Spleen (tissue), 11 donors: ENCODE data around the gene ILDR1. TPM values are rescaled to one million over a fixed set of nuclear protein-coding genes. Genes with fewer than 3 reads are reported as not detected.

Source experiments
- DNase-seq: peaks from one replicate; pipeline ENCODE4 v3.0.0-alpha.2; 2020
- H3K27ac ChIP-seq, 8 donors: fragments of 200-600 bp; sonication (generic) in 7 of 8; 1 replicate in 4 of 8; 2 replicates in 4 of 8; pipeline versions ENCODE4 v1.5.0 to v1.8.0; 2016 to 2021; ENCODE audit warnings: inconsistent platforms in 4 of 8, mild to moderate bottlenecking in 4 of 8, moderate library complexity in 1 of 8
- H3K27me3 ChIP-seq, 7 donors: fragments of 200-600 bp; sonication (generic) in 6 of 7; replicated peaks in 1 of 7; 1 replicate in 4 of 7; 2 replicates in 3 of 7; pipeline versions ENCODE4 v1.5.0 to v1.8.0; 2016 to 2021; ENCODE audit warnings: inconsistent platforms in 3 of 7, mild to moderate bottlenecking in 1 of 7
- H3K36me3 ChIP-seq, 6 donors: fragments of 200-600 bp; sonication (generic) in 5 of 6; 1 replicate in 4 of 6; 2 replicates in 2 of 6; pipeline versions ENCODE4 v1.5.0 to v1.8.0; 2016 to 2021; ENCODE audit warnings: inconsistent platforms in 2 of 6
- H3K4me1 ChIP-seq, 6 donors: fragments of 200-600 bp; sonication (generic) in 5 of 6; 1 replicate in 3 of 6; 2 replicates in 3 of 6; pipeline versions ENCODE4 v1.5.0 to v1.8.0; 2016 to 2021; ENCODE audit warnings: inconsistent platforms in 3 of 6
- H3K4me3 ChIP-seq, 8 donors: fragments of 200-600 bp; sonication (generic) in 7 of 8; 1 replicate in 4 of 8; 2 replicates in 4 of 8; pipeline versions ENCODE4 v1.5.0 to v1.8.0; 2016 to 2021; ENCODE audit warnings: inconsistent platforms in 4 of 8, mild to moderate bottlenecking in 4 of 8, moderate library complexity in 2 of 8
- H3K9me3 ChIP-seq, 8 donors: fragments of 200-600 bp; sonication (generic) in 7 of 8; 1 replicate in 4 of 8; 2 replicates in 4 of 8; pipeline versions ENCODE4 v1.5.0 to v1.8.0; 2016 to 2021; ENCODE audit warnings: inconsistent platforms in 4 of 8
- CTCF ChIP-seq, 11 experiments: fragments of 200-600 bp in 7 of 11; fragments of 450-650 bp in 4 of 11; sonication (generic) in 4 of 11; IDR thresholded peaks in 8 of 11; conservative IDR thresholded peaks in 3 of 11; 1 replicate in 7 of 11; 2 replicates in 4 of 11; pipeline versions ENCODE4 v1.4.0 to v1.8.0; 2016 to 2021; ENCODE audit warnings: antibody characterized with exemption in 11 of 11, inconsistent platforms in 4 of 11, mild to moderate bottlenecking in 1 of 11
- POLR2A ChIP-seq, 3 donors: fragments of 450-650 bp; IDR thresholded peaks; one replicate each; pipeline ENCODE4 v1.5.1; 2017; ENCODE audit warnings: antibody characterized with exemption in 3 of 3, mild to moderate bottlenecking in 1 of 3
- POLR2AphosphoS5 ChIP-seq, 3 donors: sonication (generic); formaldehyde crosslinking; IDR thresholded peaks; one replicate each; pipeline ENCODE4 v1.5.1; 2017; ENCODE audit warnings: antibody characterized with exemption in 3 of 3
- WGBS, 5 donors: extraction: QIAGEN DNeasy Blood & Tissue Kit in 3 of 5; methylation state at CpG; one replicate each; pipeline versions ENCODE4 v1.1.5 to v1.1.7; 2013 to 2018; 5-methylcytosine and 5-hydroxymethylcytosine counted together
- intact Hi-C: fragments of 100-400 bp; cut with DNase I; formaldehyde crosslinking; loops from one replicate; pipeline ENCODE4 v1.15.0; 2023; ENCODE audit warnings: low total_unique reads
- polyA plus RNA-seq, 3 donors: library from polyadenylated mRNA; stranded (reverse); fragments of 200-250 nt; gene quantifications; one replicate each; pipeline ENCODE4 v1.2.1, GENCODE V29; 2013
- total RNA-seq, 7 donors: library from RNA; depleted of rRNA in 3 of 7; stranded (reverse); fragments of >200 nt in 3 of 7; fragmentation: NEBNext Ultra II Directional in 4 of 7; extraction: Animal tissue kit (Norgen Biotek cat#: 25700) in 4 of 7; gene quantifications; one replicate each; pipeline versions ENCODE4 v1.1.0 to v1.2.1, GENCODE V29; 2016 to 2021
- donor health status: healthy with polysubstance abuse.
- donor health status: DM: no; HTN: no; CAD: no; lungs with moderate emphysema.
- donor health status: DM: no; HTN: no; CAD: no.
- donor health status: Bipolar disorder and iron deficiency.
- donor health status: healthy.
- donor health status: DM: no; HTN: no; CAD: no.
- donor health status: DM: yes; HTN: yes; CAD: no.

ILDR1 gene
- total and polyA plus RNA-seq, 10 donors, result 0.26 to 3.1 (median 0.95) TPM

- TF ChIP-seq CTCF (IDR thresholded peaks at IDR 0.05 in 8 of 11, conservative IDR thresholded peaks at IDR 0.05 in 3 of 11), result no peak
- no peak for TF ChIP-seq POLR2AphosphoS5 (IDR thresholded peaks at IDR 0.05)
- no peak for TF ChIP-seq POLR2A (IDR thresholded peaks at IDR 0.05)
- no peaks in the 10 kb centered on the region for H3K27me3 ChIP-seq
- intact Hi-C loops, result no loop called here
- peaks cover 0 to 36% (median 28%) of the 10 kb centered on the region in 8 donors for H3K9me3 ChIP-seq
- peaks cover 0 to 12% (median 0%) of the 10 kb centered on the region in 6 donors for H3K36me3 ChIP-seq
- no peaks in the 10 kb centered on the region for H3K4me1 ChIP-seq
- 34 to 68% (median 56%) methylated on average over 1 of the region's 1 CpG for WGBS, 5 donors
- no peak for DNase-seq
- H3K27ac ChIP-seq, result no peak overlapping the region
- H3K4me3 ChIP-seq, result no peak overlapping the region
Measured at GRCh38 chr3:122033023-122033422, 11.0 kb upstream of the ILDR1 start.

- TF ChIP-seq POLR2A (IDR thresholded peaks at IDR 0.05) (no peak), POLR2AphosphoS5 (IDR thresholded peaks at IDR 0.05) (no peak), CTCF (IDR thresholded peaks at IDR 0.05 in 8 of 11, conservative IDR thresholded peaks at IDR 0.05 in 3 of 11) (no peak)
- H3K27ac ChIP-seq, result no peak overlapping the region
- DNase-seq, result no peak
- no peaks in the 10 kb centered on the region for H3K4me1 ChIP-seq
- H3K9me3 ChIP-seq, result peaks cover 0 to 31% (median 23%) of the 10 kb centered on the region in 8 donors
- intact Hi-C loops, result no loop called here
- 76 to 94% (median 86%) methylated on average over 1 of the region's 1 CpG for WGBS, 5 donors
- no peaks in the 10 kb centered on the region for H3K27me3 ChIP-seq
- peaks cover 0 to 8% (median 0%) of the 10 kb centered on the region in 6 donors for H3K36me3 ChIP-seq
- no peak overlapping the region for H3K4me3 ChIP-seq
Measured at GRCh38 chr3:122032531-122032930, 10.5 kb upstream of the ILDR1 start.

GRCh38 chr3:122031123-122031468 is 9.0 kb upstream of the ILDR1 start:
- H3K9me3 ChIP-seq, result peaks cover 0 to 17% (median 9%) of the 10 kb centered on the region in 8 donors
- no peak overlapping the region for H3K4me3 ChIP-seq
- no peaks in the 10 kb centered on the region for H3K4me1 ChIP-seq
- intact Hi-C loops, result no loop called here
- no peak for DNase-seq
- H3K27me3 ChIP-seq, result no peaks in the 10 kb centered on the region
- no peak for TF ChIP-seq POLR2A (IDR thresholded peaks at IDR 0.05)
- no peak for TF ChIP-seq CTCF (IDR thresholded peaks at IDR 0.05 in 8 of 11, conservative IDR thresholded peaks at IDR 0.05 in 3 of 11)
- no peak for TF ChIP-seq POLR2AphosphoS5 (IDR thresholded peaks at IDR 0.05)
- peak overlapping the region in 1 of 8 donors; percentile 9 for H3K27ac ChIP-seq
- H3K36me3 ChIP-seq, result no peaks in the 10 kb centered on the region
- WGBS, 5 donors, result 64 to 89% (median 80%) methylated on average over 1 of the region's 1 CpG

- no peaks in the 10 kb centered on the region for H3K36me3 ChIP-seq
- no peak for DNase-seq
- intact Hi-C loops, result no loop called here
- H3K27ac ChIP-seq, result peak overlapping the region in 1 of 8 donors; percentile 9
- no peak overlapping the region for H3K4me3 ChIP-seq
- WGBS, 5 donors, result 51 to 86% (median 80%) methylated on average over 3 of the region's 3 CpGs
- no peak for TF ChIP-seq POLR2A (IDR thresholded peaks at IDR 0.05)
- no peak for TF ChIP-seq POLR2AphosphoS5 (IDR thresholded peaks at IDR 0.05)
- no peak for TF ChIP-seq CTCF (IDR thresholded peaks at IDR 0.05 in 8 of 11, conservative IDR thresholded peaks at IDR 0.05 in 3 of 11)
- no peaks in the 10 kb centered on the region for H3K27me3 ChIP-seq
- H3K4me1 ChIP-seq, result peaks cover 0 to 4% (median 0%) of the 10 kb centered on the region in 6 donors
- peaks cover 0 to 11% (median 4%) of the 10 kb centered on the region in 8 donors for H3K9me3 ChIP-seq
Measured at GRCh38 chr3:122030381-122031122, 8.5 kb upstream of the ILDR1 start.
